Keratinocyte (primary cell): ENCODE data around the gene LRRC9.

Source experiments
- CTCF ChIP-seq, 3 experiments: IDR thresholded peaks in 1 of 3; conservative IDR thresholded peaks in 1 of 3; optimal IDR thresholded peaks in 1 of 3; 2 replicates in 2 of 3; 3 replicates in 1 of 3; pipeline versions ENCODE3 to v1.5.1; 2011; ENCODE audit warnings: low read length in 3 of 3, mild to moderate bottlenecking in 3 of 3, moderate library complexity in 2 of 3, control low read depth in 1 of 3, inconsistent platforms in 1 of 3; ENCODE audit not compliant: insufficient read depth in 2 of 3; ENCODE audit errors: extremely low read depth in 1 of 3
- EZH2 ChIP-seq: IDR thresholded peaks from one replicate; pipeline ENCODE4 v1.6.1; 2012; ENCODE audit warnings: inconsistent platforms, mild to moderate bottlenecking, low read length, moderate library complexity

- TF ChIP-seq CTCF (optimal IDR thresholded peaks at IDR 0.05 in 1 of 3, IDR thresholded peaks at IDR 0.05 in 1 of 3, conservative IDR thresholded peaks at IDR 0.05 in 1 of 3; ENCODE audit: extremely low read depth in 1 of 3, insufficient read depth in 2 of 3, low read length in 3 of 3): no peak
- TF ChIP-seq EZH2: peak; percentile 44
Measured at GRCh38 chr14:59871166-59871495, 48.8 kb upstream of the LRRC9 start.
